Thymus (tissue), 11 donors: ENCODE measurements around the gene SLC51B. TPM values are rescaled to one million over a fixed set of nuclear protein-coding genes. Genes with fewer than 3 reads are reported as not detected.

ENCODE experiments used
- DNase-seq, 9 donors: peaks; one replicate each; pipeline ENCODE4 v3.0.0-alpha.2; 2013; ENCODE audit warnings: low spot score in 9 of 9, low read depth in 6 of 9, missing footprints in 1 of 9
- H3K27ac ChIP-seq, 2 donors: one replicate each; pipeline ENCODE4 v1.5.1; 2013; ENCODE audit warnings: control low read depth in 1 of 2, low read depth in 1 of 2, low read length in 1 of 2, mild to moderate bottlenecking in 1 of 2, moderate library complexity in 1 of 2
- H3K27me3 ChIP-seq, 2 donors: one replicate each; pipeline ENCODE4 v1.5.1; 2013; ENCODE audit warnings: low read length in 1 of 2; ENCODE audit not compliant: control insufficient read depth in 2 of 2, insufficient read depth in 1 of 2
- H3K36me3 ChIP-seq, 2 donors: one replicate each; pipeline ENCODE4 v1.5.1; 2013; ENCODE audit warnings: low read length in 1 of 2, mild to moderate bottlenecking in 1 of 2, moderate library complexity in 1 of 2; ENCODE audit not compliant: control insufficient read depth in 2 of 2, insufficient read depth in 2 of 2
- H3K4me1 ChIP-seq, 2 donors: one replicate each; pipeline ENCODE4 v1.5.1; 2013; ENCODE audit warnings: low read length in 2 of 2; ENCODE audit not compliant: control insufficient read depth in 2 of 2, insufficient read depth in 2 of 2
- H3K4me3 ChIP-seq, 2 donors: one replicate each; pipeline ENCODE4 v1.5.1; 2013; ENCODE audit warnings: low read length in 2 of 2, control low read depth in 1 of 2, mild to moderate bottlenecking in 1 of 2
- H3K9me3 ChIP-seq, 2 donors: one replicate each; pipeline ENCODE4 v1.5.1; 2013; ENCODE audit warnings: low read length in 1 of 2, mild to moderate bottlenecking in 1 of 2; ENCODE audit not compliant: control insufficient read depth in 2 of 2, insufficient read depth in 1 of 2
- WGBS: extraction: QIAGEN DNeasy Blood & Tissue Kit; methylation state at CpG from one replicate; pipeline ENCODE4 v1.1.7; 2013; 5-methylcytosine and 5-hydroxymethylcytosine counted together
- polyA plus RNA-seq: library from polyadenylated mRNA; stranded (reverse); fragments of 200-250 nt; gene quantifications from one replicate; pipeline ENCODE4 v1.2.3, GENCODE V29; 2013
- total RNA-seq: library from RNA; stranded (reverse); fragments of 120-200 nt; gene quantifications from one replicate; pipeline ENCODE4 v1.2.4, GENCODE V29; 2013
- donor health status: healthy.

SLC51B gene
- total and polyA plus RNA-seq, 2 donors, result 0.16 TPM; not detected in 1

DNA sequence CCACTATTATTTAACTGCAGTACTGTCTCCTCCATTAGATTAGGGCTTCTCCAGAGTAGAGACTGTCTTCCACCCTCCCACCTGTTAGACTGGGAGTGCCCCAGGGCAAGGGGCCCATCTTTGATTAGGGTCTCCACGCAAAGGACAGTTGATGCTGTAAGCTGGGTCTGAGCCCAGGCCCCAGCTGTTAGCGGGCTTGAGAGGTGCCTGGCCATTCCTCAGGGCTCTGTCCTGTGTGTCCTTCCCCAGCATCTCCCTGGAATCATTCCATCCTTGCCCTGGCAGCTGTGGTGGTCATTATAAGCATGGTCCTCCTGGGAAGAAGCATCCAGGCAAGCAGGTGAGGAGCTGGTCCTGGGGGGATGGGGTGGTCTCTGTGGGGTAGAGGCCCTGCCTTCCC lies 6.1 kb downstream of the SLC51B start:
- WGBS, result 100% methylated on average over 2 of the region's 2 CpGs
- H3K4me3 ChIP-seq, result no peak overlapping the region
- H3K9me3 ChIP-seq, result peaks cover 0 to 3% of the 10 kb centered on the region in 2 donors
- peaks cover 0 to 26% of the 10 kb centered on the region in 2 donors for H3K4me1 ChIP-seq
- H3K36me3 ChIP-seq, result no peaks in the 10 kb centered on the region
- no peak overlapping the region for H3K27ac ChIP-seq
- H3K27me3 ChIP-seq, result peaks cover 0 to 5% of the 10 kb centered on the region in 2 donors
- no peak for DNase-seq

DNA sequence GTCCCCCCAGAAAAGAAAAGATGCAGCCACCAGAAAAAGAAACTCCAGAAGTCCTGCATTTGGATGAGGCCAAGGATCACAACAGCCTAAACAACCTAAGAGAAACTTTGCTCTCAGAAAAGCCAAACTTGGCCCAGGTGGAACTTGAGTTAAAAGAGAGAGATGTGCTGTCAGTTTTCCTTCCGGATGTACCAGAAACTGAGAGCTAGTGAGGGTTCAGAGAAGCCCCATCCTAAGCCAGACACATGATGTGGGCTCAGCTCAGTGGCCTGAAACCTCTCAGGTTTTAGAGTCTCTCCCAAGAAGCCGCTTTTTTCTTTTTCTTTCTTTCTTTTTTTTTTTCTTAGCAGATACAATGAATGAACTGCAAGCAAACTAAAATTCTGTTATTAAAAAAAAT lies 7.8 kb downstream of the SLC51B start:
- Histone ChIP-seq H3K27me3 (peaks cover 0 to 5% of the 10 kb centered on the region in 2 donors), H3K4me1 (peaks cover 0 to 29% of the 10 kb centered on the region in 2 donors), H3K36me3 (no peaks in the 10 kb centered on the region), H3K9me3 (peaks cover 0 to 3% of the 10 kb centered on the region in 2 donors), H3K27ac (no peak overlapping the region), H3K4me3 (no peak overlapping the region)
- DNase-seq, result no peak
- WGBS, result 94% methylated on average over 2 of the region's 2 CpGs

DNA sequence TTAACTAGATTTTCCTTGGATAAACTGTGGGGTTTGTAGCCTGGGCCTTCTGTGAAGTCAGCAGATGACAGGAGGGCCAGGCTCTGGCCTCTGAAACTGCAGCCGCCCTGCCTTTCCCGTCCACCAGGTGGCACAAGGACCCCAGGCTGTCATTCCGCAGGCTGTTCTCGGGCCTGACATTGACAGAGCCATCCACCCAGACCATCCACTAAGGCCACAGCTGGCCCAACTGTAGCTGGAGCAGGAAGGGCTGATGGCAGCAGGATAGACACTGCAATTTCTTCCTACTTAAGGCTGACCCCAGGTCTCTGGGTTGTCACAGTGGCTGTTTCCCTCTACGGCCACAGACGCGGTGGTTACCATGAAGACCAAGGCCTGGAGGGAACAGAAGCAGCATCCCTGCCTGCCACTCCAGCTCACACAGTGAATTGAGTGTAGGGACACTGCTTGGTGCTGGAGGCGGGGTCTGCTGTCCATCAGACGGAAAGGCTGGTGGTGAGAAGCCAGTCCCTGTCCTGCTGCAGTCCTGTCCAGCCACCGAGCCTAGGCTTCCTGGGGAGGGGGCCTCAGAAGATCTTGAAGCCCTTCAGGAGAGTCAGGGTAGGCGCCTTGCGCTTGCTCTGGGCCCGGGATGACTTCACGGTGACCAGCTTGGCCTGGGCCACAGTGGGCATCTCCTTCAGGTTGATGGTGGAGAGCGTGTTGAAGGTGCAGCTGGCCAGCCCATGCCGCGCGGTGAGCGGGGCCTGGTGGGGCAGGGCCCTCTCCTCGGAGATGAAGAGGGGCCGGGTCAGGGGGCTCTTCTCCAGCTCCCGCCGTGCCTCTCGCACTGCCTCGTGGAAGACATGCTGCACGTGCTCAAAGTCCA lies 9.4 kb downstream of the SLC51B start:
- Histone ChIP-seq H3K27ac (no peak overlapping the region), H3K36me3 (no peaks in the 10 kb centered on the region), H3K4me3 (no peak overlapping the region), H3K9me3 (peaks cover 0 to 3% of the 10 kb centered on the region in 2 donors), H3K27me3 (peaks cover 0 to 4% of the 10 kb centered on the region in 2 donors), H3K4me1 (peaks cover 0 to 24% of the 10 kb centered on the region in 2 donors)
- DNase-seq, result peak in 6 of 9 donors; percentile 20 to 71 (median 48)
- 80% methylated on average over 26 of the region's 26 CpGs for WGBS

DNA sequence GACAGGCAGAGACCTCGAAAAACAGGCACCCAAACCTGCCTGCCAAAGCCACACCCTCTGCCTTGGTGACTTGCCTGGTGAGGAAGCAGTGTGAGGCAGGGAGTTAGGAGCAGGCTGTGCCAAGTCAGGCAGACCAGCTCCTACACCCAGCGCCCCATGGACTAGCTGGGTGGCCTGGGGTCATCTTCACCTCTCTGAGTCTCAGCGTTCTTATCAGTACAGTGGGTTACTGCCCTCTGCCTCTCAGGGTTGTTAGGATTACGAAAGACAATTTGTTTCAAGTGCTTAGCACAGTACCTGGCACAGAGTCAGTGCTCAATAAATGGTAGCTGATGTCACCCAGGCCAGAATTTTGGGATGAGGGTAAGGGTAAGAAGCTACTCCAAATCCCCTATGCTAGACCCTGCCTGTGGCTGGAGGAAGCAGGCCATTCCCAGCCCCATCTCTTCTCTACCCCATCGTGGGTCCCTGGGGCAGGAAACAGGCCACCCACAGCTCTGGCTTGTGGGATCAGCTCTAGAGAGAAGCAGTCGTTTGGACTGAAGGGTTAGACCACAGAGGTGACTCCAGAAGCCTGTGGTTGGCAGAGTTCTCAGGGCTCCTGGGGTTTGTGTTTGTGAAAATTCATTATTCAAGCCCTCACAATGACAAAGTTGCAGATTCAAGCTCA lies 10.1 kb downstream of the SLC51B start:
- no peak overlapping the region for H3K4me3 ChIP-seq
- 40% methylated on average over 6 of the region's 6 CpGs for WGBS
- no peak overlapping the region for H3K27ac ChIP-seq
- DNase-seq, result peak in 1 of 9 donors; percentile 13
- H3K4me1 ChIP-seq, result peaks cover 0 to 20% of the 10 kb centered on the region in 2 donors
- H3K9me3 ChIP-seq, result peaks cover 0 to 8% of the 10 kb centered on the region in 2 donors
- H3K36me3 ChIP-seq, result no peaks in the 10 kb centered on the region
- no peaks in the 10 kb centered on the region for H3K27me3 ChIP-seq

DNA sequence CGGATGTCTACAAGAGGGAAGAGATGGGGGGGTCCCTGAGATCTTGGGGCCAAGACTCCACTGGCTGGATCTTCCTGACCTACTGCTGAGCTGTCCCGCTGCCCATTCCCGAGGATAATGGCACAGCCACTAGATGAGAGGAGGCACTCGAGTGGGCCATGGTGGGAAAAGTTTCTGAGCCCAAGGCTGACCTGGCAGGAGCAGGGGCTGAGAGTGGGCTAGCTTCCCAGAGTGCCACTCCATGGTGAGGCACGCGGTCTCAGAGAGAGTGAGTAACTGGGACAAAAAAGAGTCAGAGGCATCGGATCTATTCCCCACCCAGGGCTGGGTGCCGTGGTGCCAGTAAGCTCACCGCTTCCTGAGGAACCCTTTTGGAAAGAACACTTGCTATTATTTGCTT lies 10.9 kb downstream of the SLC51B start:
- Histone ChIP-seq H3K36me3 (no peaks in the 10 kb centered on the region), H3K27me3 (no peaks in the 10 kb centered on the region), H3K4me1 (peaks cover 0 to 20% of the 10 kb centered on the region in 2 donors), H3K27ac (no peak overlapping the region), H3K4me3 (no peak overlapping the region), H3K9me3 (peaks cover 0 to 9% of the 10 kb centered on the region in 2 donors)
- WGBS, result 80% methylated on average over 9 of the region's 9 CpGs
- no peak for DNase-seq

DNA sequence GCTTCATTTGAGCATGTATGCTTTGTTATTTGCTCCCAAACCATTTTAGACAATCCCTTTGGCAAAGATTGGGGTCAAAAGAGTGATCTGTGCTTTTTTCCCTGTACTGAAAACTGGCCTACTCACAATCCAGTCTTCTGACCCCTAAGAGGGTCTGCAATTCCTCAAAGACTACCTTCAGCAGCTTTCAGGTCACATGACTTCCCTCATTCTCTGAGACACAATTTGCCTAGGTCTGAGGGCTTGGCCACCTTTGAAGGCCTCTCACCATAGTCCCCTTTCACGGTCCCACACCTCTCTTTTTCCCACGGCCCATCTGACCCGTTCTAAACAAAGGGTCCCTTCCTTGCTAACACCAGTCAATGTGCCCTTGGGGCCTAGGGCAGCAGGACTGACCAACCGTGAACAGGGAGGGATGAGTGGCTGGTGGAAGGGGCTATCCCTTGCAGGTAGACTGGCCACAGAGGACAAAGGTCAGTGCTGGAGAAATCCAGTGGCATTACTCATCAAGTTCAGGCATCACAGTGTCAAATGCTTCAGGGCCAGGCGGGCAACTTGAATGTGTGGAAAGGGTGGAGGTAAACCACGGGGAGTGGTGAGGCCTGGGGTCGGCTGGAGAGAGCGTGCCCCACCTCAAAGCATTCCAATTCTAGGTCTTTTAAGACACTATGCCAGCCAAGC lies 11.8 kb downstream of the SLC51B start:
- Histone ChIP-seq H3K36me3 (no peaks in the 10 kb centered on the region), H3K4me1 (peaks cover 0 to 20% of the 10 kb centered on the region in 2 donors), H3K9me3 (peaks cover 0 to 9% of the 10 kb centered on the region in 2 donors), H3K27ac (no peak overlapping the region), H3K27me3 (no peaks in the 10 kb centered on the region), H3K4me3 (no peak overlapping the region)
- 83% methylated on average over 8 of the region's 8 CpGs for WGBS
- DNase-seq, result no peak

DNA sequence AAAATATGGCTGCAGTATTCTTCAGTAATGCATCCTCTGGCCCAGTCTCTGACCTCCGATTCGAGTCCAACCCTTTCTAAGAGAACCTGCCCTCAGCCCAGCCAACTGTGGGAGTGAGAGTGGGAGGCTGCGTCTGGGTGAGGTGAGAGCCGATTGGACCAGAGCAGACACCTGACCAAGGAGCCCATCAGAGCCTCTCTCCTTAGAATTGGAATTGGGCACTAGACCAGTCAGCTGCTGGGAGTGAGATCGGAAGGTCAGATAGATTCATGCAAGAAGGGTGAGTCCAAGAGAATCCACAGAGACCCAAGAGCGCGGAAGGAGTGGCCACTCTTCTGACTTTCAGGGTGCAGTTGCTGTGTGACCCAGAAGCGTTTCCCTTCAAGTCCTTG lies 12.4 kb downstream of the SLC51B start:
- DNase-seq, result no peak

DNA sequence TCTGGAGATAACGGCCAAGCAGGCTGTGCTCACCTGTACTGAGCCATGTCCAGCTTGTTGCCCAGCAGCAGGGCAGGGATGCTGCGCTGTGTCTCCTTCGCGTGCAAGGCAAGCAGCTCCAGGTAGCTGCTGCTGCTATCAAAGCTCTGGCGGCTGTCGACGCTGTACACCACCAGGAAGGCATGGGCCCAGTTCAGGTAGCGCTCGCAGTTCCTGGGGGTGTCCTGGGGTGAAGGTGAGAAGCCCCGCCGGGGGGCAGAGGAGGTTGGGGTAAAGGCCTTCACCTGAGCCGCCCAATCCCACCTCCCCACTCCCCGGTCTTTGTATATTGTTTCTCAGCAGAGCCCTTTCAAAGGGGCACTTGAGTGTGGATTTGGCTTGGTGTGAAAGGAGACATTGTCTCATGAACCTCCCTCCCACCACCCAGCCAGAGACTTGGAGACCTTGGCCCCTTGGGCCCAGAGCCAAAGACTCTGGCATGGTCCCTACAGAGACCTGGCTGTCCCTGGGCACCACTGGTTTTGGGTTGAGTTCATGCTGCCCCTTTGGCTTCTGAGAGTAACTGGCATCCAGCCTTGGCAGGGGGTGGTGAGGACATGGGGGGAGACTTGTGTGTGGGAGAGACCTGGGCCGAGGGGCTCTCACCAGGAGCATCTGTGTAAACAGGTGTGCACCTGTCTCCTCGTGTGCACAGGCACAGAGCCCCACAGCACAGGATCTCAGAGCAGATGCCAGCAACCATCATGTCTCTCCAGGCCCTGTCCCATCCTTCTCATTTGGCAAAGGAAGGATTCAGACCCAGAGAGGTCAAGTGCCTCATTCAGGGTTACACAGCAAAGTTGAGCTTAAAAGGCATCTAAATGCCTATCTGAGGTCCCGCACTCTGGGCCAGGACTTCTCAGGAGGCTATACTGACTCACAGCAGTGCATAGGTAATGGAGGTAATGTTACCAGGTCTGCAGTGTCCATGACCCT lies 13.5 kb downstream of the SLC51B start:
- Histone ChIP-seq H3K9me3 (peaks cover 0 to 9% of the 10 kb centered on the region in 2 donors), H3K36me3 (no peaks in the 10 kb centered on the region), H3K27ac (no peak overlapping the region), H3K4me3 (no peak overlapping the region), H3K4me1 (peaks cover 0 to 20% of the 10 kb centered on the region in 2 donors), H3K27me3 (peaks cover 0 to under 1% of the 10 kb centered on the region in 2 donors)
- 90% methylated on average over 16 of the region's 16 CpGs for WGBS
- DNase-seq, result no peak

More for the DNA sequence above, 12.4 kb downstream of the SLC51B start:
- 97% methylated on average over 8 of the region's 8 CpGs for WGBS
- Histone ChIP-seq H3K9me3 (peaks cover 0 to 9% of the 10 kb centered on the region in 2 donors), H3K4me3 (no peak overlapping the region), H3K36me3 (no peaks in the 10 kb centered on the region), H3K27me3 (no peaks in the 10 kb centered on the region), H3K4me1 (peaks cover 0 to 20% of the 10 kb centered on the region in 2 donors), H3K27ac (no peak overlapping the region)
